Retinal pigment epithelial cell (primary cell): Measurements from ENCODE around the gene B3GNT2.
"Not testable (repeated sequence)": the region's sequence is repeated elsewhere in the genome, so short reads cannot be mapped to it uniquely, and the experiment has no call there.

Experiments
- DNase-seq: peaks from one replicate; pipeline ENCODE4 v3.0.0-alpha.2; 2010; ENCODE audit warnings: low read depth
- H3K4me3 ChIP-seq: 2 replicates; pipeline ENCODE4 v1.5.1; 2011; ENCODE audit warnings: mild to moderate bottlenecking, low read length, control low read depth, moderate library complexity
- TF ChIP-seq, protein P1 (sequence below): conservative IDR thresholded peaks from 2 replicates; pipeline ENCODE4 v1.5.1; 2011; ENCODE audit warnings: low read depth, low read length, control low read depth, inconsistent platforms

The B3GNT2 gene

DNA sequence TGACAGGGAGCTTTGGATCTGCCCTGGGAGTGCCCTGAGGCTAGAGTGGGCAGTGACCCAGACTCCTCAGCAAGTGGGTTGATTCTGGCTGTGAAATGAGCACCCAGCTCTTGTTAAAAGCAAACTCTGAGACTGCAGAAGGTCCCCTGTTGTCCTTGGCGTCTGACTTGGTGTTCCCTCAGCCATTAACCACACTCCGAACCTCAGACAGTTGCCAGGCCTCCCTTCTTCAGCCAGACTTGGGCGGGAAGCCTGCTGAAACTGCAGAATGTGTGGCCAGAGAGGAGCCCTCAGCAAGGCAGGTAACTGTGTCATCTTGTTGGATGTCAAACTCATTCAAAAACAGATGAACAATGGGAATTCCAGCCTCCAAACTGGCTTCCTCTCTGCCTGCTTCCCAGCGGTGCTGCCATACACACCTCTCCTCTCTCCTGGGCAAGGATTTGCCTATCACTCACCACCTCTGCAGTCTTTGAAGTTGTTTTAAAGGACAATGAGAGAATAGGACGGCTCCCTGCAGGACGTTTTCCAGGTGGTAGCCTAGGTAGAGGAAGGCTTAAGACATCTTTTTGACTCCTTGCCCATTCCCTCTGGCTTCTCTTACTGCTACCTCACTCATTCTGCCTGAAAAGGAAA lies 38.9 kb upstream of the B3GNT2 start:
- no peak for DNase-seq
- no peak overlapping the region for H3K4me3 ChIP-seq
- TF ChIP-seq, protein P1, sequence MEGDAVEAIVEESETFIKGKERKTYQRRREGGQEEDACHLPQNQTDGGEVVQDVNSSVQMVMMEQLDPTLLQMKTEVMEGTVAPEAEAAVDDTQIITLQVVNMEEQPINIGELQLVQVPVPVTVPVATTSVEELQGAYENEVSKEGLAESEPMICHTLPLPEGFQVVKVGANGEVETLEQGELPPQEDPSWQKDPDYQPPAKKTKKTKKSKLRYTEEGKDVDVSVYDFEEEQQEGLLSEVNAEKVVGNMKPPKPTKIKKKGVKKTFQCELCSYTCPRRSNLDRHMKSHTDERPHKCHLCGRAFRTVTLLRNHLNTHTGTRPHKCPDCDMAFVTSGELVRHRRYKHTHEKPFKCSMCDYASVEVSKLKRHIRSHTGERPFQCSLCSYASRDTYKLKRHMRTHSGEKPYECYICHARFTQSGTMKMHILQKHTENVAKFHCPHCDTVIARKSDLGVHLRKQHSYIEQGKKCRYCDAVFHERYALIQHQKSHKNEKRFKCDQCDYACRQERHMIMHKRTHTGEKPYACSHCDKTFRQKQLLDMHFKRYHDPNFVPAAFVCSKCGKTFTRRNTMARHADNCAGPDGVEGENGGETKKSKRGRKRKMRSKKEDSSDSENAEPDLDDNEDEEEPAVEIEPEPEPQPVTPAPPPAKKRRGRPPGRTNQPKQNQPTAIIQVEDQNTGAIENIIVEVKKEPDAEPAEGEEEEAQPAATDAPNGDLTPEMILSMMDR = no peak

DNA sequence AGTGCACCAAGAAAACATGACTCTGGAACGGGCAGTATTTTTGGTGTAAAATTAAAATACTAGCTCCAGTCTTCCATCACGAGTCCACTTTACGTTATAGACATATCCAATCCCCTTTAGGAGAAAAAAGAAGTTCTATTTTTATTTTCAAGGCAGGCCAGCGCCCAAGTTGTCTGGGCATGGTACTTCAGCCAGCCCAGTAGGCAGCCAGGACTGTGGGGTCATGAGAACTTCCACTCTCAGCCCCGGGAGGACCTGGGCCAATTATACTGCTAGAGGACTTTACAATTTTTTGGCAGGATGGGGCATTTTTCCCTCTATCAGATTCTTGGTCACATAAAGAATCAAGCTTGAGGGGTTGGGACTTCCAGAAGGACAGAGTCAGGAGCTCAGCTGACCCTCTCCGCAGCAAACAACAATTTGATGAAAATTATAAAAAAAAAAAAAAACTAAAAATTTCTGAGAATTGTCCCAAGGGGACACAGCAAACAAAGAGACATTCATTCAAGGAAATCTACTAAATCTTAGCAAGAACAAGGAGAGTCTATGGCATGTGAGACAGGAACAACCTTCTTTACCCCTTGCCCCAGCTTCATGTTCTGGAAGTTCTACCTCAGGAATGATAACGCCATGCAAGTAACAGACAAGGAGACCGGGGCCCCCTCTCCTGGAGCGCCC lies 37.3 kb upstream of the B3GNT2 start:
- no peak for DNase-seq
- H3K4me3 ChIP-seq = no peak overlapping the region
- TF ChIP-seq, protein P1 = no peak

DNA sequence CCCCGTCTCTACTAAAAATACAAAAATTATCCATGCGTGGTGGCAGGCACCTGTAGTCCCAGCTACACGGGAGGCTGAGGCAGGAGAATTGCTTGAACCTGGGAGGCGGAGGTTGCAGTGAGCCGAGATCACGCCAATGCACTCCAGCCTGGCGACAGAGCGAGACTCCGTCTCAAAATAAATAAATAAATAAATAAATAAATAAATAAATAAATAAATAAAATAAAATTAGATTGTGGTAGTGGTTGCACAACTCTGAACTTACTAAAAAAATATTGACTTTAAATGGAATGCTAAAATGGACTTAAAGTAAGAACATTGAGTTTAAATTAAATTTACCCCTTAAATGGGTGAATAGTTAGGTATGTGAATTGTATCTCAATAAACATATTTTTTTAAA lies 35.2 kb upstream of the B3GNT2 start:
- H3K4me3 ChIP-seq, DNase-seq: not testable (repeated sequence)

DNA sequence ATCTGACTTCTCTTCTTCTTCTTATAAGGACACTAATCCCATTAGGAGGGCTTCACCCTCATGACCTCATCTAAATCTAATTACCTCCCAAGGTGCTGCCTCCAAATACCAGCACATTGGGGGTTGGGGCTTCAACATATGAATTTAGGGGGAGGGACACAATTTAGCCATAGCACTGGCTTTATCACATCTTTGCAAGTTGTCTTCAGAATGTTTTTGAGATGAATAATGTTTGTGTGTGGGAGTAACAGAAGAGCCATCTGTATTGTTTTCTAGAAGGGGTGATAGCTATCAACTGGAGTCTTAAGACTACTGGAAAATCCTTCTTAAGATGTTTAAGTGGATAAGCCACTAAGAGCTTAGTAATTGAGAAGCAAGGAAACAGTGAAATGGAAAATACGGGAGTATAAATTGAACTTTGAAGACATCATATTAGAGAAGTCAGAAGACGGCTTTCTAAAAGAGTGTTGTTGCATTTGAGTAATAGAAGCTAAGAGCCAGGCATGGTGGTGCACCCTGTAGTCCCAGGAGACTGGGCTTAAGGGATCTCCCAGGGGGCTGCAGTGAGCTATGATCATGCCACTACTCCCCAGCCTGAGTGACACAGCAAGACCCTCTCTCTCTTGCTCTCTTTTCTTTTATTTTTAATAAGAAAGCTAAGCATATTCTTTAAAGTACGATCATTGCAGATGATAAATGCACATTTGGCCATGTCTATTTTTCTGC lies 32.6 kb upstream of the B3GNT2 start:
- TF ChIP-seq, protein P1 = no peak
- no peak for DNase-seq
- no peak overlapping the region for H3K4me3 ChIP-seq

DNA sequence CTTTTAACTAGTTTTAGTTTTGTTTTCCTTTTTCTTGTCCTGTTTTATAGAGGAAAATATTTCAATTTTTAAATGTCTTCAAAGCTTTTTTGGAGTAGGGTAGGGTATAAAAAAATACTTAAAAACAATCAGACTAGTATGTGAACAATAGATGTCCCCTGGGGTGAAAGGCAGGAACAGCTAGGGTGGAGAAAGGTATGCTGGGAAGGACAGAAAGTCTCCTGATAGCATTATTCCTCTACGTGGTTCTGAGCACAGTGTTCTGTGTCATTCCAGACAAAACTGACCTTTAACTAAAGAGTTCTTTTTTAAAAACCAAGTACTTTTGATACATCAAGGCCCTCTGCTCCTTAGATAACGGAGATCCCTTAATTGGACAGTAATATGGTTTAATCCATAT lies 32.1 kb upstream of the B3GNT2 start:
- DNase-seq = no peak
- TF ChIP-seq, protein P1 = no peak
- no peak overlapping the region for H3K4me3 ChIP-seq

DNA sequence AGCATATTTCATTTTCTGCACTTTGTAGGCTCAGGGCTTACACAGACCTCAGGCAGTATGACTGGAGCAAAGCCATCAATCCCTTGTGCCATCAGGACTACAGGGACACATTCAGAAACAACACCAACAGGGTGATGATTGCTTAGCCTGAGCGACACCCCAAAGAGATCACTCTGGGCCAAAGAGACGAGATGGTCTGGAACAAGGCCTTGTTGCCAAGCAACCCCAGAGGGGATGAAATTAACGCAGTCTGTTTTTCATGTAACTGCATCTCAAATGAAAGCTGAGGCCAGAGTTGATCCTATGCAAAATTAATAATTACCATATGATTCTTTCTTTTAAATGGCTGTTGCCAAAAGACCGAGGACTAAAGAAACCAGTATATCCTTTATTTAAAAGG lies 20.2 kb upstream of the B3GNT2 start:
- TF ChIP-seq, protein P1 = no peak
- H3K4me3 ChIP-seq = no peak overlapping the region
- no peak for DNase-seq

DNA sequence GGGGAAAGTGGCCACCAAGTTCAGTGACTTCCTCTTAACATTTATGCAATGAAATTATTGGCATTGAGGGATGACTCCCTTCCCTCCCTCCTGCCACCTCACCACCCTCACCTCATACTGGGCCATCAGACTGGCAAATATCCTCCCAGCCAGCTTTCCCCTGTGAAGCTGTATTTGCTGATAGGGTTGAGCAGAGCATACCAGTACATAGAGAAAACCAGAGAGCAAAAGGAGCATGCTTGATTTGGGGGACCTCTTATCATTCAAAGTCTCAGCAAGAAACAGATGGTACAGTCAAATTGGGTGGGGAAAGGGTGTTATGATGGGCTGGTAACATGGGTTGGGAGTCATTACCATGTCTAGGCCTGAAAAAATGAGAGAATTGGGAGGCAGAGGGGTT lies 19.1 kb upstream of the B3GNT2 start:
- TF ChIP-seq, protein P1 = no peak
- DNase-seq = no peak

More for the DNA sequence above, 19.1 kb upstream of the B3GNT2 start:
- H3K4me3 ChIP-seq = no peak overlapping the region
